Spinal cord (tissue), 10 donors: ENCODE measurements around the gene EFHD1. TPM values are rescaled to one million over a fixed set of nuclear protein-coding genes. Genes with fewer than 3 reads are reported as not detected.

Experiments used
- DNase-seq, 6 donors: peaks; one replicate each; pipeline versions ENCODE4 v3.0.0 to v3.0.0-alpha.2; 2013 to 2015; ENCODE audit warnings: low spot score in 6 of 6, low read depth in 4 of 6
- H3K27ac ChIP-seq: one replicate; pipeline ENCODE4 v1.5.1; 2013; ENCODE audit warnings: low read depth, low read length, control low read depth
- H3K27me3 ChIP-seq: one replicate; pipeline ENCODE4 v1.6.1; 2013; ENCODE audit warnings: low read length; ENCODE audit not compliant: control insufficient read depth, insufficient read depth
- H3K36me3 ChIP-seq: one replicate; pipeline ENCODE4 v1.6.1; 2013; ENCODE audit warnings: low read length; ENCODE audit not compliant: control insufficient read depth, insufficient read depth
- H3K4me1 ChIP-seq: one replicate; pipeline ENCODE4 v1.6.1; 2013; ENCODE audit warnings: low read length; ENCODE audit not compliant: control insufficient read depth, insufficient read depth
- H3K4me3 ChIP-seq: one replicate; pipeline ENCODE4 v1.5.1; 2013; ENCODE audit warnings: low read depth, low read length, control low read depth
- H3K9me3 ChIP-seq: one replicate; pipeline ENCODE4 v1.6.1; 2013; ENCODE audit warnings: low read length; ENCODE audit not compliant: control insufficient read depth, insufficient read depth
- WGBS: methylation state at CpG from one replicate; pipeline ENCODE4 v1.1.5; 2013; ENCODE audit warnings: missing lambda C conversion rate; ENCODE audit not compliant: insufficient coverage; 5-methylcytosine and 5-hydroxymethylcytosine counted together
- polyA plus RNA-seq, 2 donors: library from polyadenylated mRNA; unstranded; fragments of 120-200 nt; gene quantifications; one replicate each; pipeline ENCODE4 v1.2.1, GENCODE V29; 2013; ENCODE audit not compliant: insufficient read length in 2 of 2
- total RNA-seq, 2 donors: library from RNA; depleted of rRNA in 1 of 2; stranded (reverse); fragments of 120-200 nt in 1 of 2; fragments of >200 nt in 1 of 2; gene quantifications; one replicate each; pipeline versions ENCODE4 v1.2.3 to v1.2.4, GENCODE V29; 2013 to 2014
- donor health status: healthy.

EFHD1 gene
- total and polyA plus RNA-seq, 4 donors = 6.5 to 49.0 (median 28.3) TPM

GRCh38 chr2:232659359-232659758, 26.0 kb downstream of the EFHD1 start:
- H3K27ac ChIP-seq = no peak overlapping the region
- no peak overlapping the region for H3K4me3 ChIP-seq
- 100% methylated on average over 1 of the region's 2 CpGs for WGBS
- peaks cover 13% of the 10 kb centered on the region for H3K4me1 ChIP-seq
- H3K27me3 ChIP-seq = no peaks in the 10 kb centered on the region
- peaks cover 2% of the 10 kb centered on the region for H3K36me3 ChIP-seq
- no peaks in the 10 kb centered on the region for H3K9me3 ChIP-seq
- no peak for DNase-seq

- no peak for DNase-seq
- Histone ChIP-seq H3K9me3 (no peaks in the 10 kb centered on the region), H3K36me3 (peaks cover 7% of the 10 kb centered on the region), H3K27ac (no peak overlapping the region), H3K27me3 (no peaks in the 10 kb centered on the region), H3K4me1 (peaks cover 11% of the 10 kb centered on the region), H3K4me3 (no peak overlapping the region)
- 95% methylated on average over 12 of the region's 16 CpGs for WGBS
These were observed 29.3 kb downstream of the EFHD1 start for GRCh38 chr2:232662486-232663260.

- H3K27ac ChIP-seq = no peak overlapping the region
- WGBS = 51% methylated on average over 5 of the region's 7 CpGs
- peaks cover 16% of the 10 kb centered on the region for H3K4me1 ChIP-seq
- no peak overlapping the region for H3K4me3 ChIP-seq
- DNase-seq = no peak
- H3K27me3 ChIP-seq = no peaks in the 10 kb centered on the region
- peaks cover 7% of the 10 kb centered on the region for H3K36me3 ChIP-seq
- no peaks in the 10 kb centered on the region for H3K9me3 ChIP-seq
These were observed 32.8 kb downstream of the EFHD1 start for GRCh38 chr2:232666051-232666805.

- peaks cover 16% of the 10 kb centered on the region for H3K4me1 ChIP-seq
- peaks cover 10% of the 10 kb centered on the region for H3K36me3 ChIP-seq
- H3K4me3 ChIP-seq = no peak overlapping the region
- no peaks in the 10 kb centered on the region for H3K9me3 ChIP-seq
- peak in 4 of 6 donors; percentile 15 to 76 (median 60) for DNase-seq
- no peak overlapping the region for H3K27ac ChIP-seq
- 40% methylated on average over 3 of the region's 10 CpGs for WGBS
- no peaks in the 10 kb centered on the region for H3K27me3 ChIP-seq
These were observed 34.7 kb downstream of the EFHD1 start for GRCh38 chr2:232667989-232668583.

- Histone ChIP-seq H3K9me3 (no peaks in the 10 kb centered on the region), H3K27me3 (no peaks in the 10 kb centered on the region), H3K36me3 (peaks cover 11% of the 10 kb centered on the region), H3K4me3 (no peak overlapping the region), H3K4me1 (peaks cover 16% of the 10 kb centered on the region), H3K27ac (no peak overlapping the region)
- WGBS = 70% methylated on average over 11 of the region's 17 CpGs
- peak in 2 of 6 donors; percentile 42 to 54 for DNase-seq
These were observed 35.5 kb downstream of the EFHD1 start for GRCh38 chr2:232668805-232669444.

- no peak overlapping the region for H3K27ac ChIP-seq
- no CpG with 5 or more reads among the region's 1 CpG for WGBS
- no peak for DNase-seq
These were observed 39.2 kb downstream of the EFHD1 start for GRCh38 chr2:232672588-232672987.

GRCh38 chr2:232674491-232674890, 41.1 kb downstream of the EFHD1 start:
- no peak for DNase-seq
- peaks cover 12% of the 10 kb centered on the region for H3K36me3 ChIP-seq
- WGBS = 60% methylated on average over 4 of the region's 6 CpGs
- H3K4me1 ChIP-seq = no peaks in the 10 kb centered on the region
- no peaks in the 10 kb centered on the region for H3K27me3 ChIP-seq
- H3K4me3 ChIP-seq = no peak overlapping the region
- no peak overlapping the region for H3K27ac ChIP-seq
- H3K9me3 ChIP-seq = no peaks in the 10 kb centered on the region

More at GRCh38 chr2:232672588-232672987, 39.2 kb downstream of the EFHD1 start:
- H3K9me3 ChIP-seq = no peaks in the 10 kb centered on the region
- H3K27me3 ChIP-seq = no peaks in the 10 kb centered on the region
- H3K4me3 ChIP-seq = no peak overlapping the region
- peaks cover 10% of the 10 kb centered on the region for H3K4me1 ChIP-seq
- H3K36me3 ChIP-seq = peaks cover 12% of the 10 kb centered on the region

GRCh38 chr2:232675381-232675780, 42.0 kb downstream of the EFHD1 start:
- Histone ChIP-seq H3K36me3 (peaks cover 12% of the 10 kb centered on the region), H3K4me3 (no peak overlapping the region), H3K27ac (no peak overlapping the region), H3K9me3 (no peaks in the 10 kb centered on the region), H3K4me1 (no peaks in the 10 kb centered on the region), H3K27me3 (no peaks in the 10 kb centered on the region)
- whole genome bisulfite sequencing = 94% methylated on average over 9 of the region's 10 CpGs
- DNase-seq = no peak

GRCh38 chr2:232680006-232680405, 46.6 kb downstream of the EFHD1 start:
- 100% methylated on average over 2 of the region's 7 CpGs for WGBS
- no peak overlapping the region for H3K27ac ChIP-seq
- no peaks in the 10 kb centered on the region for H3K9me3 ChIP-seq
- DNase-seq = no peak
- H3K36me3 ChIP-seq = peaks cover 4% of the 10 kb centered on the region
- no peaks in the 10 kb centered on the region for H3K27me3 ChIP-seq
- no peak overlapping the region for H3K4me3 ChIP-seq
- H3K4me1 ChIP-seq = no peaks in the 10 kb centered on the region
